Gastroesophageal sphincter (tissue), 4 donors: ENCODE data around the gene DENND5B. TPM values are rescaled to one million over a fixed set of nuclear protein-coding genes. Genes with fewer than 3 reads are reported as not detected.

Experiments used
- ATAC-seq: fragments of 150-250 bp; one replicate; pipeline ENCODE4 v1.9.1; 2016; ENCODE audit warnings: mild to moderate bottlenecking, moderate library complexity
- H3K27ac ChIP-seq, 4 donors: fragments of 200-600 bp; sonication (generic) in 3 of 4; 1 replicate in 3 of 4; 2 replicates in 1 of 4; pipeline ENCODE4 v1.5.1; 2016 to 2019
- H3K27me3 ChIP-seq: fragments of 200-600 bp; sonication (generic); one replicate; pipeline ENCODE4 v1.5.1; 2019
- H3K36me3 ChIP-seq, 2 donors: fragments of 200-600 bp; sonication (generic); one replicate each; pipeline ENCODE4 v1.5.1; 2019; ENCODE audit warnings: control low read depth in 1 of 2
- H3K4me1 ChIP-seq, 3 donors: fragments of 200-600 bp; sonication (generic); 1 replicate in 2 of 3; 2 replicates in 1 of 3; pipeline ENCODE4 v1.5.1; 2016 to 2019; ENCODE audit warnings: control low read depth in 2 of 3
- H3K4me3 ChIP-seq, 2 donors: fragments of 200-600 bp; sonication (generic); one replicate each; pipeline ENCODE4 v1.5.1; 2019; ENCODE audit warnings: mild to moderate bottlenecking in 1 of 2, moderate library complexity in 1 of 2
- H3K9me3 ChIP-seq, 3 donors: fragments of 200-600 bp; sonication (generic); one replicate each; pipeline ENCODE4 v1.5.1; 2017 to 2019; ENCODE audit warnings: control low read depth in 2 of 3
- CTCF ChIP-seq, 4 experiments: fragments of 200-600 bp in 2 of 4; fragments of 450-650 bp in 2 of 4; sonication (generic) in 1 of 4; IDR thresholded peaks; one replicate each; pipeline ENCODE4 v1.5.1; 2017 to 2019; ENCODE audit warnings: antibody characterized with exemption in 4 of 4, mild to moderate bottlenecking in 2 of 4, moderate library complexity in 2 of 4
- EP300 ChIP-seq: sonication (generic); formaldehyde crosslinking; IDR thresholded peaks from one replicate; pipeline ENCODE4 v1.6.1; 2017; ENCODE audit warnings: antibody characterized with exemption, mild to moderate bottlenecking
- POLR2A ChIP-seq, 2 donors: fragments of 450-650 bp; IDR thresholded peaks; one replicate each; pipeline ENCODE4 v1.6.1; 2017; ENCODE audit warnings: antibody characterized with exemption in 2 of 2, mild to moderate bottlenecking in 2 of 2, moderate library complexity in 1 of 2
- POLR2AphosphoS5 ChIP-seq: sonication (generic); formaldehyde crosslinking; IDR thresholded peaks from one replicate; pipeline ENCODE4 v1.6.1; 2017; ENCODE audit warnings: antibody characterized with exemption
- WGBS, 2 donors: methylation state at CpG; one replicate each; pipeline ENCODE4 v1.1.5; 2018; ENCODE audit warnings: low coverage in 1 of 2; 5-methylcytosine and 5-hydroxymethylcytosine counted together
- total RNA-seq, 4 donors: library from RNA; depleted of rRNA; stranded (reverse); fragments of >200 nt; gene quantifications; one replicate each; pipeline ENCODE4 v1.1.0, GENCODE V29; 2016

Gene DENND5B
- total RNA-seq, 4 donors from 2014 or later, result 14.7 to 40.8 (median 17.7) TPM

DNA sequence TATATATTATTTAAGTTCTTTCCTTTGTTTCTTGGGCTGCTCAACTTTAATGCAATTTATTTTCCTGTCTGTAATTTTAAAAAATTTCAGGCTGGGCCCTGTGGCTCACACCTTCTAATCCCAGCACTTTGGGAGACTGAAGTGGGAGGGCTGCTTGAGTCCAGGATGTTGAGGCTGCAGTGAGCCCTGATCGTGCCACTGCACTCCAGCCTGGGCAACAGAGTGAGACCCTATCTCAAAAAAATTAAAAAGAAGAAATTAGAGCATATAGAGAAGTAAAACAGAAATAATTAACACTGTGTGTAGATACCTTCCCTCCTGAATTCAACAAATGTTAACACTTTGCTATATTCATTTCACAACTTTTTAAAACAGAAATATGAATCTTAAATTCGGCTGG, 74.2 kb downstream of the DENND5B start:
- Histone ChIP-seq H3K4me1 (peaks cover 5 to 33% (median 8%) of the 10 kb centered on the region in 3 donors), H3K27ac (no peak overlapping the region), H3K36me3 (no peaks in the 10 kb centered on the region), H3K9me3 (no peaks in the 10 kb centered on the region), H3K27me3 (no peaks in the 10 kb centered on the region), H3K4me3 (no peak overlapping the region)
- WGBS, 2 donors, result 68 to 73% methylated on average over 2 of the region's 2 CpGs
- TF ChIP-seq CTCF (IDR thresholded peaks at IDR 0.05), result no peak
- ATAC-seq, result no peak

GRCh38 chr12:31514912-31515311, 76.0 kb downstream of the DENND5B start:
- H3K27ac ChIP-seq, result no peak overlapping the region
- 92 to 100% methylated on average over 4 of the region's 4 CpGs for WGBS, 2 donors
- no peaks in the 10 kb centered on the region for H3K36me3 ChIP-seq
- no peak for ATAC-seq
- H3K9me3 ChIP-seq, result no peaks in the 10 kb centered on the region
- H3K4me1 ChIP-seq, result peaks cover 5 to 34% (median 8%) of the 10 kb centered on the region in 3 donors
- H3K4me3 ChIP-seq, result no peak overlapping the region
- TF ChIP-seq POLR2A (IDR thresholded peaks at IDR 0.05) (no peak), EP300 (no peak), CTCF (IDR thresholded peaks at IDR 0.05) (no peak), POLR2AphosphoS5 (no peak)
- H3K27me3 ChIP-seq, result no peaks in the 10 kb centered on the region

DNA sequence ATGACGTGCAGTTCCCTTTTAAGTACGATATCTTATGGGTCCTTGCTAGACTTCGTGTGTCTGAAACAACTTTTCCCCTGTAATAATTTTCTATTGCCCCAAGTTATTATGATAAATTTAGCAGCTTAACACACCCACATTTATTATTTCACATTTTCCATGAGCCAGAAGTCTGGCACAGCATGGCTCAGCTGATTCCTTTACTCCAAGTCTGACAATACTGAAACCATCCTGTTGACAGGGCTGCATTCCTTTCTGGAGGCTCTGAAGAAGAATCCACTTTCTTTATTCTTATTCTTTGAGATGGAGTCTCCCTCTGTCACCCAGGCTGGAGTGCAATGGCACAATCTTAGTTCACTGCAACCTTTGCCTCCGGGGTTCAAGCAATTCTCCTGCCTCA, 80.9 kb downstream of the DENND5B start:
- H3K27me3 ChIP-seq, result no peaks in the 10 kb centered on the region
- H3K27ac ChIP-seq, result no peak overlapping the region
- H3K4me3 ChIP-seq, result no peak overlapping the region
- peaks cover 0 to 4% (median 0%) of the 10 kb centered on the region in 3 donors for H3K9me3 ChIP-seq
- no peak for TF ChIP-seq CTCF (IDR thresholded peaks at IDR 0.05)
- no peak for TF ChIP-seq POLR2A (IDR thresholded peaks at IDR 0.05)
- TF ChIP-seq EP300, result no peak
- TF ChIP-seq POLR2AphosphoS5, result no peak
- H3K4me1 ChIP-seq, result peaks cover 0 to 34% (median 2%) of the 10 kb centered on the region in 3 donors
- WGBS, 2 donors, result 52% methylated on average over 4 of the region's 4 CpGs; no CpG with 5 or more reads in 1 of the 2 donors
- H3K36me3 ChIP-seq, result no peaks in the 10 kb centered on the region
- ATAC-seq, result no peak

DNA sequence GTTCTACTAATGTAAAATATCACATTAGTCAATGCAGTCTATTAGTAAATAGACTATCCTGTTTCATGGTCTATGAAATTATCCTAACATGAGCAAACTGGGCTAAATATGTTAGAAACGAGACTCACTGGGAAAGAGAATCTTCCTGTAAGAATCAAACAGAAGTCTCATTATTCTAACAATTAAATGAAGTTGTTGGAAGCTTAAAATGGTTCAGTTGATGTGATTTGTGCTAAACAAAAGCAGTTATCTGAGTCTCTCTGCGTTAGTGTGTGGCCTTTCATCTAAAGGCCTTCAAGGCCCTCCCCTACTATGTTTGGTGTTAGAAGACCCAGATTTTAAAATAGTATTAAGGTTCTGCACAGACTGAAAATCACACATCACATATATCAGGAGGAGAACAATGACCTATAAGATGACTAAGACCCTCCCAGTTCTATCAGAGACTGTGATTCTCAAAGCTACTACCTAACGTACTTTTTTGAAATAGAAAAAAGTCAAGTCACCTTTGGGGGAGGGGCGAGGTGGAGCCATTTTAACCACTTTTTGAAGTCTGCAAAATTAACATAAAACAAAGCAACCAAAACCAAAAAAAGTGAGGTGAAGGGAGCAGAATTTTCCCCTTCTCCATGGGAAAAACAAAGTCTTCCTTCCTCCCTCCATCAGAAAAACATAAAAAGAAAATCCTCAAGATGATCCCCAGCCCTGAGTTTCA, 82.3 kb downstream of the DENND5B start:
- ATAC-seq, result no peak
- no peak for TF ChIP-seq POLR2AphosphoS5
- TF ChIP-seq EP300, result no peak
- TF ChIP-seq CTCF (IDR thresholded peaks at IDR 0.05), result no peak
- no peak for TF ChIP-seq POLR2A (IDR thresholded peaks at IDR 0.05)
- Histone ChIP-seq H3K27ac (no peak overlapping the region), H3K27me3 (no peaks in the 10 kb centered on the region), H3K4me3 (no peak overlapping the region), H3K9me3 (peaks cover 0 to 4% (median 0%) of the 10 kb centered on the region in 3 donors), H3K36me3 (no peaks in the 10 kb centered on the region), H3K4me1 (peaks cover 0 to 34% (median 2%) of the 10 kb centered on the region in 3 donors)
- 71 to 94% methylated on average over 4 of the region's 4 CpGs for WGBS, 2 donors

DNA sequence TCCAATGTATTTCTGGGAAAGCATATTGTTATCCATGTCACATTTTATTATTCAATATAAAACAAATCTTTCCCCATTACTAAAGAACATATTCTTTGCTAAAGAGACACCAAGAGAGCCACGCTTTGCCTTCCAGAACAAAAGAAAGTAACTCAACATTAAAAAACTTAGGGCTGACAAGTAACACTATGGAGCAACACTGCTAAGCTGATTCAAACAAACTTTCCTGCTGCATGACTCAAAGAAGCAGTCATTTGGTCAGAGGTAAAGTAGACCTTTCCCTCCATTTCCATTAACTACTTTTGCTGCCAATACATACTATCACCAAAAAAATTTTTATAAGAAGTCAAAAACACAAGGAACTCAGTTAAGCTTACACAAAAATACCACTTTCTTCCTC, 83.0 kb downstream of the DENND5B start:
- H3K36me3 ChIP-seq, result no peaks in the 10 kb centered on the region
- WGBS, 2 donors, result 60 to 94% methylated on average over 1 of the region's 1 CpG
- TF ChIP-seq POLR2AphosphoS5, result no peak
- no peak for TF ChIP-seq POLR2A (IDR thresholded peaks at IDR 0.05)
- TF ChIP-seq EP300, result no peak
- TF ChIP-seq CTCF (IDR thresholded peaks at IDR 0.05), result no peak
- ATAC-seq, result no peak
- H3K27ac ChIP-seq, result no peak overlapping the region
- H3K4me1 ChIP-seq, result peaks cover 0 to 34% (median 2%) of the 10 kb centered on the region in 3 donors
- H3K4me3 ChIP-seq, result no peak overlapping the region
- H3K9me3 ChIP-seq, result peaks cover 0 to 4% (median 0%) of the 10 kb centered on the region in 3 donors
- no peaks in the 10 kb centered on the region for H3K27me3 ChIP-seq
